GM10248 (cell line): ENCODE measurements around the gene PBX1.

Source experiments
- CTCF ChIA-PET: fragments of 300-600 bp; sonication (Branson Sonifier 250); formaldehyde crosslinking; extraction: SDS; loops from one replicate; lab custom pipeline; 2021; ENCODE audit warnings: antibody characterized with exemption; lab: Yijun Ruan, JAX
- POLR2A ChIA-PET: fragments of 350-650 bp; sonication (Branson Sonifier 250); formaldehyde crosslinking; extraction: SDS; loops from one replicate; lab custom pipeline; 2020; ENCODE audit warnings: antibody characterized with exemption; lab: Yijun Ruan, JAX
- DNase-seq: peaks from one replicate; pipeline ENCODE4 v3.0.0; 2012; ENCODE audit errors: extremely low spot score
- TF ChIP-seq, protein P1 (sequence below): IDR thresholded peaks from 2 replicates; pipeline ENCODE4 v1.5.1; 2012; ENCODE audit warnings: mild to moderate bottlenecking, low read depth; ENCODE audit errors: extremely low read depth, missing control alignments, control extremely low read depth

PBX1 gene

DNA sequence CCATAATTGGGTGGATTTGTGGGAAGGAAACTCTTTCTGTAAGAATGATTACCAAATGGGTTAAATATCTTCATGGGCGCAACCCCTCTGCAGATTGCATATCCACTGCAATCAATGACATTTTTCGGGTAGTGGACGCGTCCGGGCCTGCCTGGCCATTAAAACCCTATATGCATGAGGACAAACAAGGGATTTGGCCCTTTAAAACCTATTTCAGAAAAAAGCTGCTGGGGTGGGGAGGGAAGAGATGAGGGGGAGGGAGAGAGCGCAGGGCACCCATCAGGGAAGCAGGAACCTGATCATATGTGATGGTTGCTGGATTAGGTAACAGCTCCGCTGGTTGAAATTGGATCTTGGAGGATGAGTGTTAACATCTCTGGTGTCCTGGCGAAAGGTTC is 228.8 kb downstream of the PBX1 start:
- ChIA-PET POLR2A (no interaction called here), CTCF (interaction anchor here (0.7 to 4.6 kb wide), 37 partner anchors 9 to 1430 kb away, joined by 3 to 29 read pairs (median 4); partner anchors contain the start of gene PBX1)
- no peak for DNase-seq
- TF ChIP-seq, protein P1, sequence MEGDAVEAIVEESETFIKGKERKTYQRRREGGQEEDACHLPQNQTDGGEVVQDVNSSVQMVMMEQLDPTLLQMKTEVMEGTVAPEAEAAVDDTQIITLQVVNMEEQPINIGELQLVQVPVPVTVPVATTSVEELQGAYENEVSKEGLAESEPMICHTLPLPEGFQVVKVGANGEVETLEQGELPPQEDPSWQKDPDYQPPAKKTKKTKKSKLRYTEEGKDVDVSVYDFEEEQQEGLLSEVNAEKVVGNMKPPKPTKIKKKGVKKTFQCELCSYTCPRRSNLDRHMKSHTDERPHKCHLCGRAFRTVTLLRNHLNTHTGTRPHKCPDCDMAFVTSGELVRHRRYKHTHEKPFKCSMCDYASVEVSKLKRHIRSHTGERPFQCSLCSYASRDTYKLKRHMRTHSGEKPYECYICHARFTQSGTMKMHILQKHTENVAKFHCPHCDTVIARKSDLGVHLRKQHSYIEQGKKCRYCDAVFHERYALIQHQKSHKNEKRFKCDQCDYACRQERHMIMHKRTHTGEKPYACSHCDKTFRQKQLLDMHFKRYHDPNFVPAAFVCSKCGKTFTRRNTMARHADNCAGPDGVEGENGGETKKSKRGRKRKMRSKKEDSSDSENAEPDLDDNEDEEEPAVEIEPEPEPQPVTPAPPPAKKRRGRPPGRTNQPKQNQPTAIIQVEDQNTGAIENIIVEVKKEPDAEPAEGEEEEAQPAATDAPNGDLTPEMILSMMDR: no peak

- CTCF ChIA-PET: interaction anchor here (1.0 kb wide), 1 partner anchor 26 kb away, joined by 3 read pairs; no protein-coding TSS in a partner anchor
- no peak for DNase-seq
- TF ChIP-seq, protein P1: no peak
- POLR2A ChIA-PET: no interaction called here
Observed at GRCh38 chr1:164790081-164790480, 231.1 kb downstream of the PBX1 start.

DNA sequence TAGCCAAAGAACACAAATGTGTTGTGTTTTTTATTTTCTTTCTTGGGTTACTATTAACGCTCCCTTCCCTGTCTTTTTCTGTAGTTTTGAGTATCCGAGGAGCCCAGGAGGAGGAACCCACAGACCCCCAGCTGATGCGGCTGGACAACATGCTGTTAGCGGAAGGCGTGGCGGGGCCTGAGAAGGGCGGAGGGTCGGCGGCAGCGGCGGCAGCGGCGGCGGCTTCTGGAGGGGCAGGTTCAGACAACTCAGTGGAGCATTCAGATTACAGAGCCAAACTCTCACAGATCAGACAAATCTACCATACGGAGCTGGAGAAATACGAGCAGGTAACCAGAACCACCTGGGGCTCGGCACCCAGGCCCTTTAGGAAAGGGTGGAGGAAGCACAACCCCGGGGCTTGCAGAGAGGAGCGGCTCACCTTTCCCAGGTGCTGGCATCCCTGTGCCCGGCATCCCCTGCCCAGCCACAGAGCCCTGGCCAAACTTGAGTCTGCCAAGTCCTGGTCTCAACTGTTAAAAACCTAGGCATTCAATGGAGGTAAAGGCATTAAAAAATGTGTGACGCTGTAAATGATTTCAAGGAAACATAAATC is 233.5 kb downstream of the PBX1 start:
- no peak for DNase-seq
- ChIA-PET POLR2A (no interaction called here), CTCF (no interaction called here)
- TF ChIP-seq, protein P1: no peak

GRCh38 chr1:164794356-164794755 is 235.4 kb downstream of the PBX1 start:
- TF ChIP-seq, protein P1: no peak
- no peak for DNase-seq
- ChIA-PET CTCF (interaction anchor here (1.0 kb wide), 1 partner anchor 9 kb away, joined by 4 read pairs; no protein-coding TSS in a partner anchor), POLR2A (no interaction called here)

GRCh38 chr1:164796916-164797315 is 237.9 kb downstream of the PBX1 start:
- TF ChIP-seq, protein P1: no peak
- no peak for DNase-seq
- ChIA-PET POLR2A (no interaction called here), CTCF (interaction anchor here (1.2 to 4.2 kb wide), 3 partner anchors 9 to 1384 kb away, joined by 3 to 29 read pairs (median 5); no protein-coding TSS in a partner anchor)

- CTCF ChIA-PET: interaction anchor here (1.1 to 2.0 kb wide), 3 partner anchors 10 to 23 kb away, joined by 3 to 5 read pairs (median 3); no protein-coding TSS in a partner anchor
- DNase-seq: no peak
- POLR2A ChIA-PET: no interaction called here
- TF ChIP-seq, protein P1: no peak
Observed at GRCh38 chr1:164801246-164801731, 242.3 kb downstream of the PBX1 start.
